Epithelial cell of proximal tubule (primary cell): ENCODE measurements around the gene SUPT16H. TPM values are rescaled to one million over a fixed set of nuclear protein-coding genes. Genes with fewer than 3 reads are reported as not detected.

Experiments
- DNase-seq: peaks from one replicate; pipeline ENCODE4 v3.0.0-alpha.2; 2011; ENCODE audit warnings: low read depth
- H3K4me3 ChIP-seq: 2 replicates; pipeline ENCODE4 v1.5.1; 2011; ENCODE audit warnings: low read depth, mild to moderate bottlenecking, low read length
- CTCF ChIP-seq: conservative IDR thresholded peaks from 2 replicates; pipeline ENCODE4 v1.5.1; 2012; ENCODE audit warnings: low read depth, mild to moderate bottlenecking, low read length
- total RNA-seq: library from RNA; depleted of rRNA; stranded (reverse); fragments of >200 nt; gene quantifications from 2 replicates; pipeline ENCODE4 v1.2.3, GENCODE V29; 2015

Gene SUPT16H
- total RNA-seq, 1 donor from 2014 or later = 74.7 TPM

GRCh38 chr14:21408147-21408546 is 24.3 kb upstream of the SUPT16H start:
- TF ChIP-seq CTCF = no peak
- no peak overlapping the region for H3K4me3 ChIP-seq
- no peak for DNase-seq

- H3K4me3 ChIP-seq = no peak overlapping the region
- DNase-seq = no peak
- TF ChIP-seq CTCF = no peak
Observed at GRCh38 chr14:21406213-21406612, 22.4 kb upstream of the SUPT16H start.

GRCh38 chr14:21405097-21405496 is 21.3 kb upstream of the SUPT16H start:
- H3K4me3 ChIP-seq = no peak overlapping the region
- DNase-seq = no peak
- no peak for TF ChIP-seq CTCF

- H3K4me3 ChIP-seq = no peak overlapping the region
- no peak for DNase-seq
- no peak for TF ChIP-seq CTCF
Observed at GRCh38 chr14:21399311-21399870, 15.6 kb upstream of the SUPT16H start.

- H3K4me3 ChIP-seq = no peak overlapping the region
- DNase-seq = no peak
- no peak for TF ChIP-seq CTCF
Observed at GRCh38 chr14:21398901-21399300, 15.1 kb upstream of the SUPT16H start.

- DNase-seq = no peak
- no peak for TF ChIP-seq CTCF
Observed at GRCh38 chr14:21395450-21395849, 11.6 kb upstream of the SUPT16H start.

GRCh38 chr14:21385188-21385904 is 1.5 kb upstream of the SUPT16H start:
- no peak for DNase-seq
- H3K4me3 ChIP-seq = no peak overlapping the region
- TF ChIP-seq CTCF = no peak

More at GRCh38 chr14:21395450-21395849, 11.6 kb upstream of the SUPT16H start:
- no peak overlapping the region for H3K4me3 ChIP-seq
